CD4-positive, alpha-beta T cell treated with Interleukin-15 for 4 hours (primary cell): ENCODE results near the gene SPAG4.

Experiments
- DNase-seq: peaks from one replicate; pipeline ENCODE4 v3.0.0-alpha.2; 2020; ENCODE audit warnings: low spot score

The SPAG4 gene

DNA sequence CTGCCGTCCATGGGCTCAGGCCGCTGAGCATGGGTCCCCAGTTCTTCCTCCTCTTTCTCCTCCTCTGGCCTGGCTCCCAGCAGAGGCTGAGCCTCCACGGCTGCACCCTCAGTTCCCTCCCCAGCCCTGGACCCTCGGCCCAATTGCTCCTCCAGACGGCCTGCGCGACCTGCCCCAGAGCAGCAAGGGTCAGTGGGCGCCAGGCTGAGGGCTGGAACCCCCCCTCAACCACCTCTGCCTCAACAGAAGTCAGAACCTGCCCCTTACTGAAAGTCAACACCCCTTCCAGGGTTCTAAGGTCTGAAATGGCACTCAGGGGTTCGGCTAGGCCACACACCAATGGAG lies 15.9 kb upstream of the SPAG4 start:
- DNase-seq, result no peak

DNA sequence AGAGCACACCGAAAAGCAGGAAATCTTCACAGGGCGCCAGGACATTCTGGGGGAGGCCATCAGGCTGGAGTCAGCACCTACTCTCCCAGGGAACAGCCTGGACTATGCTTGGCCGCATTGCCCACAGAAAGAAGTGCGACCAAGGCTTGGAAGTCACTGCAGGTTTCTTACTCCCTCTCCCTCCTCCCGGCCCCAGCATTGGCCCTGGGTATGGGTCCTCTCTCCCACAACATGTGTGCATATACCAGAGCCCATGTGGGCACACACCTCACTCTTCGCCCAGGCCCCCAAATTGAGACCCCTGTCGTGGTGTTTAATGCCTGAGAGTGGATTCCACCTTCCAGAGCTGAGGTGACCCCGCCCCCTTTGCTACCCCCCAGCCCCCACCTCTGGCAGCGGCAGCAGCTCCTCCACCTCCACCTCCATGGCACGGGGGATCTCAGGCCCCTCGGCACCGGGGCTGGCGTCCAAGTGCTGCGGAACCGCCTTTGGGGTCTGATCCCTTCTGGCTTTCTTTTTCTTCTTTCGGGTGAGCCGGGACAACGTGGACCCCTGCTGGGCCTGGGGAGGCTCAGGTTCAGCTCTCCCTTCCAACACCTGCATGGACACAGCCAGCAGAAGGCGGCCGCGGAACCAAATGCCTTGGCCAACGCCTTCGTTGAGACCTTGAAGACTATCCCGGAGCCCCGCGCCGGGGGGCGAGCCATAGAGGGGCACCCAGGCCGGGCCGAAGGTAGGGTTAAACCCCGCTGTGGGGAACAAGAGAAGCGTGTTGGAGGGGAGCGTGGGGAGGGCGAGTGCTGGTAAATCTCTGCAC lies 15.2 kb upstream of the SPAG4 start:
- no peak for DNase-seq

DNA sequence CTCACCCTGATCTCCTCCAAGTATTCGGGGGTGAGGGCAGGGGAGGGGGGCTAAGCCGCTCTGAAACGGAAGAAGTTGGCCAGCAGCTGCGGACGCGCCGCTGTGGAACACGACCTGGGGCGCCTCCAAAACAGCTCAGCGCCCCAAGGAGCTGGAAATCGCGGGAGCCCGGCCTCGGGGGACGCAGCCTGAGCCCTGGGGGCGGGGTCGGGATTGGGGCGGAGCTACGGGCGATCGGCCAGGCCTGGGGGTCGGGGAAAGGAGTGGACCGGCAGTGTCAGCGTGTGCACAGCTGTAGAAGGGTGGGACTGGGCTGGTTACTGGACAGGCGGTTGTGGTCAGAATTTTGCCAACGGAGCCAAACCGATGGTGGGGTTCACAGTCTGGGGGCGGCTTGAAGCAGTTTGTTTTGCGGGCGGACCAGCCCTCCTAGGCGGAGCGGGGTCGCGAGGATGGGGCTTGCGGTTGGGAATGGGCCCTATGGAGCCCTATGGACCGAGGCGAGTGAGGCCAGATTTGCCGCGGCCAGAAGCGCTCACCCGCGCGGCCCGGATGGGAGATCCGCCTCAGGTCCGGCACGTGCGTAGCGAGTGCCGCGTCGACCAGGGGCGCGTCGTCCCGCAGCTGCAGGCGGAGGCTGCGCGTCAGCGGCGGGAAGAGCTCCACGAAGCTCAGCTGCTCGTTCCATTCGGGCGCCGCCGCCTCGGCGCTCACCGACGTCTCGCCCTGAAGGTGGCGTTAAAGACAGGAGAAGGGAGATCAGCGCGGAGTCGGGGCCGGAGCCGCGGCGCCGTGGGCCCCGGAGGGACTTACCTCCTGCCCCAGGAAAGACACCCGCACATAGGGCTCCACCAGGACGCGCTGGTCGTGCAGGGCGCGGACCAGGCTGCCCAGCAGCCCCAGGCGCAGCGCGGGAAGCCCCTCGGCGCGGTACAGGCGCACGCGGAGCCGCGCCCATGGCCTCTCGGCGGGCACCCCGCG lies 14.3 kb upstream of the SPAG4 start:
- DNase-seq, result peak; percentile 82

GRCh38 chr20:35601990-35602389 lies 13.6 kb upstream of the SPAG4 start:
- no peak for DNase-seq

GRCh38 chr20:35602851-35603495 lies 12.7 kb upstream of the SPAG4 start:
- no peak for DNase-seq

DNA sequence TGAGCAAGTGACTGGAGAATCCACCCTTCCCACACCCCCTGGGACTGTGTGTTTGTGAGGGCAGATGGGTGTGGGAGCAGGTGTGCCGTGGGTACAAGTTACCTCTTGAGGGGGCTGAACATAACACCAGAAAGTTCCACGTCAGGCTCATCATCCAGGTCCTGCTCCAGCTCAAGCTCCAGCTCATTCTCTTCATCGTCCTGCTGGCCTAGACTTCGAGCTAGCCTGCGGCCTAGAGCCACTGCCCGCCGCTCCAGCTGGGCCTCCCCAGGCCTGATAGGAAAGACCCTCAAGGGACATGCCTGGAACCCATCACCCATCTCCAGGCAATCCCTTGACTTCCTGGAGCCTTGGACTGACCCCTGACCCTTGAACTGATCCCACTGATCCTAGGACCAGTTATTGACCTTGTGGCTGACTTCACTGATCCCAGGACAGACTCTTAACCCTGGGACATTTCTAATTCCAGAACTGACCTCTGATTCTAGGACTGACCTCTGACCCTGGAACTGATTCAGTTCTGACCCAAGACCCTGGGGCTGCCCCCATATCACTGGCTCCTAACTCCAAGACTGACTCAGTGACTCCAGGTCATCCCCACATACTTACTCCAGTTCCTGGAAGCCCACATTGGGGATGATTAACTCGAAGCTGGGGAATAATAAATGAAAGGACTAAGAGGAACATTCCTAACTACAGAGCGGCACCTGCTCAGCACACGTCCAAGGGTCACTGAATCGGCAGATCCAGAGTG lies 11.8 kb upstream of the SPAG4 start:
- DNase-seq, result no peak

DNA sequence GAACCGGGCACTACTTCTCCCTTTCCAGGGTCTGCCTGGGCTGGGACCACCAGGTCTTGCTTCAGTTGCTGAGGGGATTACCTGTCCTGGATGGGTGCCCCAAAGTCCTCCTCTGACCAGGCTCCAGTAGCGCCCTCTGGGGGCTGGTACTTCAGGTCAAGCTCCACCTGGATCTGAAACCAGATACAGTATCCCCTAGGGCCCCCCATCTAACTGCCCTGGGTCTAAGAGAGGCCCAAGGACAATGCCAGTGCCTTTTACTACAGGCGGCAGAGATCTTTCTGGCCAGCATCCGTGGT lies 11.2 kb upstream of the SPAG4 start:
- peak; percentile 18 for DNase-seq

DNA sequence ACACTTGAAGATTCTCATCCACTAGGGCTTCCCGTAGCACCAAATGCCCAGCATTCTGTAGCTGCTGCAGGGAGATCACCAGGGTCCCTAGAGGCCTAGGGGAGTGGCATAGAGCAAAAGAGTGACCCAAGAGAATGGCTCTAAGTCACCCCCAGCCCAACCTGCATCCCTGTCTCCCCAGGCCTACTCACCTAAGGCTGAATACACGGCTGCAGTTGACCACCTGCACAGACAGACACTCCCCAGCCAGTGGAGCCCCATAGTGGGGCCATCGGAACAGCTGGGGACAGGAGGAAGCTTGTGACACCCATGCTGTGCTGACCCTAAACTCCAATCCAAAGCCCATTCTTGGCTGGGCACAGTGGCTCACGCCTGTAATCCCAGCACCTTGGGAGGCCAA lies 9.5 kb upstream of the SPAG4 start:
- no peak for DNase-seq

DNA sequence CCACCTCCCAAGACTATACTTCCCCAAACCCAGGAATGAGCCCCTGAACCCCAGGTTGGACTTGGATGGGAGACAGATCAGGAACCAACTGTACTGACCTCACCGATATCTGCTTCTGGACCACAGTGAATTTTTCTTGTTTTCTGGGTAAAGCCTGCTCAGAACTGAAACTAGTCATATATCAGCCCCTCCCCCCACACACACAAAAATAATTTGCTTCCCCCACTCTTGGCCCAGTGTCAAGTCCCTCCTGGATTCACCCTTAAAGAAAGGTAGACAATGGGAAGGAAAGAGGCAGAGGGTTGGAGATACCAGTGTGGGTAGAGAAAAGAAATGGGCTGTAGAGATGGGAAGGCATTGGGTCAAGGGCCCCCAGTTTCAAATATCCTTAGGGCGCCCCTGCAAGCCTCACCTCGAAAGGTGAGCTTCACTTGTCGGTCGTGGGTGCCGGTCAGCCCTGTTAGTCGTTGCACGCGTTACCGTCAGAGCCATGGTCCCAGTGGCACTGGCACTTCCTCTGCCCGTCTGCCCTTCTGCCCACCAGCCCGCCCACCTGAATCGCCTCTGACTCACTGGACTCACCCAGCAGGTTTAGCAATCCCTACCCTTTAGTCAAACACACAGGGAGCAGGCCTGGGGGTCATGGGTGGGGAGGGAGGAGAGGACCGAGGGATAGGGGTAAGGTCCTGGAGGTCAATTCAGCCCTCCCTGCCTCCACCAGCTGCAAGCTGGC lies 8.5 kb upstream of the SPAG4 start:
- DNase-seq, result no peak

DNA sequence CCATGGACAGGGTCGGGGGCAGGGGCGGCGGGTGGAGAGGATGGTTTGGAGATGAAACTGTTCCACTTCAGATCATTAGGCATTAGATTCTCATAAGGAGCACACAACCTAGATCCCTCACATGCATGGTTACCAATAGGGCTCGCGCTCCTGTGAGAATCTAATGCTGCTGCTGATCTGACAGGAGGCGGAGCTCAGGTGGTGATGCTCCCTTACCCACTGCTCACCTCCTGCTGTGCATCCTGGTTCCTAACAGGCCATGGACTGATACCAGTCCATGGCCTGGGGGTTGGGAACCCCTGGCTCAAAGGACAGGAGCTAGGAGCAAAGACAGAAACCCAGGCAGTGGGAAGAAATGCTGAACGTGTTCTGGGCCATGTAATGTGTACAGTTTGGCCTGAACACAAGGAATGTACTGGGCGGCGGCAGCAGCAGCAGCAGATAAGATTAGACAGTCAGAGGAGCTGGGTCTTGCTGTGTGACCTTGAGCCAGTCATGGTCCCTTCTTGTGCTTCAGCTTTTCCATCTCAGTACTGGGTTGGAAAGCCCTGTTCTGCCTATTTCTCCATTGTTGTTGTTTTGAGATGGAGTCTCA lies 4.7 kb upstream of the SPAG4 start:
- no peak for DNase-seq

GRCh38 chr20:35611482-35611881 lies 4.1 kb upstream of the SPAG4 start:
- no peak for DNase-seq

DNA sequence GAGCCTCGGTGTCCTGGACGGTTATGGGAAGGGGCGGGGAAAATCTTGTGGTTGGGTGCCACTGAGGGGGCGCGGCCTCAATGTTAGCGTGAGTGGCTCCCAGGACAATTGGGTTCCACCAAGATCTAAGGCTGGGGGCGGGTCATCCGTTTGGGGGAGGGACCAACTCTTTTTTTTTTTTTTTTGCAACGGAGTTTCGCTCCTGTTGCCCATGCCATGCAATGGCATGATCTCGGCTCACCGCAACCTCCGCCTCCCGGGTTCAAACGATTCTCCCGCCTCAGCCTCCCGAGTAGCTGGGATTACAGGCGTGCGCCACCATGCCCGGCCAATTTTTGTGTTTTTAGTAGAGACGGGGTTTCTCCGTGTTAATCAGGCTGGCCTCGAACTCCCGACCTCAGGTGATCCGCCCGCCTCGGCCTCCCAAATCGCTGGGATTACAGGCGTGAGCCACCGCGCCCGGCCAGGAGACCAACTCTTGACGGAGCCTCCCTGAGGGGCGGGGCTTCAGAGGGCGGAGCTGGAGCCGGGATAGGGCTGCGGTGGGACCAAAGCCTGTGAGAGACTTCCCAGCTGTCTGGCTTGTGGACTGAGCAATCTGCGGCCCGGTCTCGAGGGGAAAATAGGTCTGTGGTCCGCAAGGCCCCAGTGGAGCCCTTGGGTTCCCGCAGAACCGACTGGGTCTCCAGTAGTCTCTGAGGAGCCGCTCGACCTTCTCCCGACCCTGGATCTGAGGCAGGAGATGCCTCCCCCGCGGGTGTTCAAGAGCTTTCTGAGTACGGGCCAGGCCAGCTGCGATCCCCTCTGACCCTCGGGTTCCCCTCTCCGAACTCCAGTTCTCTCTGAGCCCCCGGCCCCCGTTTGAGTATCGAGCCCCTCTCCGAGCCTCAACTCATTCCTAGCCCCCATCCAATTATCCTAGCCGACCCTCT lies 1.1 kb downstream of the SPAG4 start:
- peak; percentile 35 for DNase-seq

DNA sequence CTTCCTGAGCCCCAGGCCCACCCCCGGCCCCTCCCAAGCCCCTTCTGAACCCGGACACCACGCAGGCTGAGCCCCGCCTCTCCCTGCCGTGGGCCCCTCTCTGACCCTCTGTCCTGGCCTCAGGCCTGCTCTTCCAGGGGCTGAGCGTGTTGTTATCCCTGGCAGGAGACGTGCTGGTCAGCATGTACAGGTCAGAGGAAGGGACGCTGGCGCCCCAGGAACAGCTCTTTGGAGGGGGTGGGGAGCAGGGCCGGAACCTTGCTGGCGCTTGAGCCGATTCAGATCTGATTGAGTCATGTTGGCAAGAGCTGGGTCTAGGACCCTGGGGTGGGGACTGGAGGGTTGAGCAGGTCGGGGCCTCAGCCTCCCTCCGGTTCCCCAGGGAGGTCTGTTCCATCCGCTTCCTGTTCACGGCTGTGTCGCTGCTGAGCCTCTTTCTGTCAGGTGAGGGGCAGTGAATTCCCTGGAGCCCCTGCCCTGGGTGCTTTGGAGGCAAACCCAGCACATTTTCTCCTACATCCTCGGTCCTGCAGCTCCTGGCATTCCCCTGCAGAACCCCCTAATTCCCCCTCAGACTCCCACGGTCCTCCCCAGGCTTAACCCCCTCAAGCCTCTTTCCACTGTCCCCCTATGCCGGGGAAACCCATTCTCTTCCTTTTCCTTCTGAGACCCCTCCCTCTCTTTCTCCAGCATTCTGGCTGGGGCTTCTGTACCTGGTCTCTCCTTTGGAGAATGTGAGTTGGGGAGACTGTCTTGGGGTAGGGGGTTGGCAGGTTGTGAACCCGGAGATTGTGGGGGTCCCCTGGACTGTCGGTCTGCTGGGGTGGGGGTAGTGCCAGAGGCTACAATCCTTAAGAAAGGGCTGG lies 2.0 kb downstream of the SPAG4 start:
- DNase-seq, result peak; percentile 22

DNA sequence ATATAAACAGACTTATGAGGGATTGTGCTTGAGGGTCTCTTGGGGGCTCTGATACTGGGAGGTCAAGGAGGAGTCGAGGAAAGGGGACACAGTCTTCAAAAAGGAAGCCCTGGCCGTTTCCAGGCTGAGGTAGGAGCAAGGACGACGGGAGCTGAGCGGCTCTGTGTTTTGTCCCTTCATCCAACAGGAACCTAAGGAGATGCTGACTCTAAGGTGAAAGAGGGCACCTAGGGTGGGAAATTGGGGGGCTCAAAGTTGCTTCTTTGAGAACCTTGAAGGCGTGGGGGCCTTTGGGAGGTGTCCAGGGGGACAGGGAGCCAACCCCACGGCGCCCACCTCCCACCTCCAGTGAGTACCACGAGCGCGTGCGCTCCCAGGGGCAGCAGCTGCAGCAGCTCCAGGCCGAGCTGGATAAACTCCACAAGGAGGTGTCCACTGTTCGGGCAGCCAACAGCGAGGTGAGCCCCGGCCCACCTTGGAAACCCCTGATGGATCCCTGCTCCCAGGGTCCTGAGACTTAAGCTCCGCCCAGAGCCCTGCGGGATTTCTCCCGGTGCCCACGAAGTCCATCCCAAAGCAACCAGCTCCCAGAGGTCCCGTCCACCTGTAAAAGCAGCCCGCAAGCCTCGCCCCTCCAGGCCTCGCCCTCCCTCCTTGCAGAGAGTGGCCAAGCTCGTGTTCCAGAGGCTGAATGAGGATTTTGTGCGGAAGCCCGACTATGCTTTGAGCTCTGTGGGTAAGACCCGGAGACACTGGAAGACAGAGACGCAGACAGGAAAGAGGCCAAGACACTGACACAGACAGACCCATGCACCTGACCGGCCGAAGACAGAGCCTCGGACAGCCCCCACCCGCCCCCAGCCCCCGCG lies 2.9 kb downstream of the SPAG4 start:
- no peak for DNase-seq

GRCh38 chr20:35619196-35620095 lies 3.8 kb downstream of the SPAG4 start:
- DNase-seq, result peak; percentile 74

- DNase-seq, result no peak
These were observed 5.4 kb downstream of the SPAG4 start for GRCh38 chr20:35620818-35621559.
